Peyer's patch (tissue), 4 donors: ENCODE results near the gene CNKSR3.

Experiments used
- POLR2A ChIP-seq, 2 donors: fragments of 450-650 bp; IDR thresholded peaks; one replicate each; pipeline ENCODE4 v1.5.1; 2017; ENCODE audit warnings: antibody characterized with exemption in 2 of 2, mild to moderate bottlenecking in 2 of 2, moderate library complexity in 2 of 2
- TF ChIP-seq, protein P1 (sequence below), 6 experiments: fragments of 450-650 bp in 4 of 6; fragments of 200-600 bp in 2 of 6; sonication (generic) in 1 of 6; IDR thresholded peaks; one replicate each; pipeline ENCODE4 v1.5.1; 2017 to 2019; ENCODE audit warnings: antibody characterized with exemption in 6 of 6, mild to moderate bottlenecking in 3 of 6, moderate library complexity in 1 of 6

DNA sequence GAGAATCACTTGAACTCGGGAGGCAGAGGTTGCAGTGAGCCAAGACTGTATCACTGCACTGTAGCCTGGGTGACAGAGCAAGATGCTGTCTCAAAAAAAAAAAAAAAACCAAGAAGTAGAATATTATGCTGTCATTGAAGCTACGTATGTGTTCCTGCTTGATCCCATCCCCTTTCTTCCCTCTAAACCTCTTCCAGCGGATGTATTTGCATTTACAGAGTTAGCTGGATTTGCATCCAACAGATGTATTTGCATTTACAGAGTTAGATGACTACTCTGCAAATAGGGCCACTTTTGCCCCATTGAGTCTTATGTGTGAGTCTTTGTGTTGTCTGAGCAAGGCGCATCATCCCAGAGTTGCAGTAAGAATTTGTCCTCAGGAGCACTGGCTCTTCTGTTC is 128.9 kb downstream of the CNKSR3 start:
- TF ChIP-seq, protein P1, sequence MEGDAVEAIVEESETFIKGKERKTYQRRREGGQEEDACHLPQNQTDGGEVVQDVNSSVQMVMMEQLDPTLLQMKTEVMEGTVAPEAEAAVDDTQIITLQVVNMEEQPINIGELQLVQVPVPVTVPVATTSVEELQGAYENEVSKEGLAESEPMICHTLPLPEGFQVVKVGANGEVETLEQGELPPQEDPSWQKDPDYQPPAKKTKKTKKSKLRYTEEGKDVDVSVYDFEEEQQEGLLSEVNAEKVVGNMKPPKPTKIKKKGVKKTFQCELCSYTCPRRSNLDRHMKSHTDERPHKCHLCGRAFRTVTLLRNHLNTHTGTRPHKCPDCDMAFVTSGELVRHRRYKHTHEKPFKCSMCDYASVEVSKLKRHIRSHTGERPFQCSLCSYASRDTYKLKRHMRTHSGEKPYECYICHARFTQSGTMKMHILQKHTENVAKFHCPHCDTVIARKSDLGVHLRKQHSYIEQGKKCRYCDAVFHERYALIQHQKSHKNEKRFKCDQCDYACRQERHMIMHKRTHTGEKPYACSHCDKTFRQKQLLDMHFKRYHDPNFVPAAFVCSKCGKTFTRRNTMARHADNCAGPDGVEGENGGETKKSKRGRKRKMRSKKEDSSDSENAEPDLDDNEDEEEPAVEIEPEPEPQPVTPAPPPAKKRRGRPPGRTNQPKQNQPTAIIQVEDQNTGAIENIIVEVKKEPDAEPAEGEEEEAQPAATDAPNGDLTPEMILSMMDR (IDR thresholded peaks at IDR 0.05) = no peak
- no peak for TF ChIP-seq POLR2A (IDR thresholded peaks at IDR 0.05)
